Endothelial cell of umbilical vein (primary cell): Measurements from ENCODE around the gene APOL5.

Experiments
- CTCF ChIP-seq, 2 donors: IDR thresholded peaks; 1 replicate in 1 of 2; 2 replicates in 1 of 2; pipeline ENCODE4 v1.5.1; 2011; ENCODE audit warnings: low read length in 2 of 2, mild to moderate bottlenecking in 2 of 2, moderate library complexity in 2 of 2, control low read depth in 1 of 2, inconsistent platforms in 1 of 2, low read depth in 1 of 2; ENCODE audit not compliant: insufficient read depth in 1 of 2; ENCODE audit errors: extremely low read depth in 1 of 2
- EZH2 ChIP-seq: IDR thresholded peaks from 2 replicates; pipeline ENCODE4 v1.6.1; 2012; ENCODE audit warnings: borderline replicate concordance, low read depth, mild to moderate bottlenecking, moderate library complexity, low read length, inconsistent platforms; ENCODE audit not compliant: severe bottlenecking
- FOS ChIP-seq: IDR thresholded peaks from 2 replicates; pipeline ENCODE4 v1.6.1; 2011; ENCODE audit warnings: mild to moderate bottlenecking, low read length, moderate library complexity, borderline replicate concordance; ENCODE audit not compliant: insufficient read depth
- GATA2 ChIP-seq: IDR thresholded peaks from 2 replicates; pipeline ENCODE4 v1.7.0; 2011; ENCODE audit warnings: low read depth, mild to moderate bottlenecking, moderate library complexity, mixed read lengths, low read length; ENCODE audit not compliant: insufficient read length, insufficient read depth
- MAX ChIP-seq: IDR thresholded peaks from 2 replicates; pipeline ENCODE4 v1.6.1; 2011; ENCODE audit not compliant: insufficient read depth, insufficient read length
- POLR2AphosphoS5 ChIP-seq: IDR thresholded peaks from 2 replicates; pipeline ENCODE4 v1.6.1; 2012; ENCODE audit warnings: low read depth, mild to moderate bottlenecking, control low read depth, low read length, moderate library complexity; ENCODE audit not compliant: insufficient read depth

- no peak for TF ChIP-seq POLR2AphosphoS5
- no peak for TF ChIP-seq CTCF (IDR thresholded peaks at IDR 0.05; ENCODE audit: extremely low read depth in 1 of 2, insufficient read depth in 1 of 2, low read depth in 1 of 2, low read length in 2 of 2)
- no peak for TF ChIP-seq EZH2
- no peak for TF ChIP-seq FOS
- TF ChIP-seq GATA2: no peak
- no peak for TF ChIP-seq MAX
Observed at GRCh38 chr22:35743326-35743860, 25.7 kb downstream of the APOL5 start.
